HG03060 (cell line): ENCODE measurements around the gene IRF7.

Experiments
- ATAC-seq: cut with Tn5 transposase; IDR thresholded peaks from one replicate; pipeline ENCODE4 v1.9.1; 2021; ENCODE audit warnings: low read depth, moderate number of reproducible peaks; ENCODE audit not compliant: unreplicated experiment

IRF7 gene

DNA sequence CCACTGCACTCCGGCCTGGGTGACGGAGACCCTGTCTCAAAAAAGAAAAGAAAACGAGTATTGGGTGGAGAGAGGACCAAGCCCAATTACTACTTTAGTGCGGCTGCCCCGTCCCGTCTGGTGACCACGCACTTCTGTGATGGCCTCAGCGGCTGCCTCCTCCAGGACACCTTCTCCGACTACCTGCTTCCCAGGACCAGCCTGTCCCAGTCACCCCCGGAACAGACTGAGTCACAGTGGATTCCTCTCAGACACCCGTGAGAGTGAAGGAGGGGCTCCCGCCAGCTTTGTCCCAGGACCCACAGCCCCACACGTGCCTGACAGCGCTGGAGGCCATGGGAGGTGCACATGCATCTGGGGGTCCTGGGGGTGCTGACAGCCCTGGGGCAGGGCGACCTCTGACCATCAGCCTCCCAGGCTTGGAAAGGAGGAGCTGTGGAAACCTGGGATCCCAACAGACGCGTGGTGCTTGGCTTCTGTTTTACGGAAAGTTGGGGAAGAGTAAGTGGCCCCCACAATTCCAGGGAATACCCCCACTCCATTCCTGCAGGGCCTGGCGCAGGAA is 26.1 kb upstream of the IRF7 start:
- no peak for ATAC-seq

GRCh38 chr11:640021-640706 is 24.4 kb upstream of the IRF7 start:
- ATAC-seq = no peak

GRCh38 chr11:639332-639955 is 23.7 kb upstream of the IRF7 start:
- ATAC-seq = no peak

- ATAC-seq = no peak
Measured at GRCh38 chr11:638631-639331, 23.0 kb upstream of the IRF7 start.

DNA sequence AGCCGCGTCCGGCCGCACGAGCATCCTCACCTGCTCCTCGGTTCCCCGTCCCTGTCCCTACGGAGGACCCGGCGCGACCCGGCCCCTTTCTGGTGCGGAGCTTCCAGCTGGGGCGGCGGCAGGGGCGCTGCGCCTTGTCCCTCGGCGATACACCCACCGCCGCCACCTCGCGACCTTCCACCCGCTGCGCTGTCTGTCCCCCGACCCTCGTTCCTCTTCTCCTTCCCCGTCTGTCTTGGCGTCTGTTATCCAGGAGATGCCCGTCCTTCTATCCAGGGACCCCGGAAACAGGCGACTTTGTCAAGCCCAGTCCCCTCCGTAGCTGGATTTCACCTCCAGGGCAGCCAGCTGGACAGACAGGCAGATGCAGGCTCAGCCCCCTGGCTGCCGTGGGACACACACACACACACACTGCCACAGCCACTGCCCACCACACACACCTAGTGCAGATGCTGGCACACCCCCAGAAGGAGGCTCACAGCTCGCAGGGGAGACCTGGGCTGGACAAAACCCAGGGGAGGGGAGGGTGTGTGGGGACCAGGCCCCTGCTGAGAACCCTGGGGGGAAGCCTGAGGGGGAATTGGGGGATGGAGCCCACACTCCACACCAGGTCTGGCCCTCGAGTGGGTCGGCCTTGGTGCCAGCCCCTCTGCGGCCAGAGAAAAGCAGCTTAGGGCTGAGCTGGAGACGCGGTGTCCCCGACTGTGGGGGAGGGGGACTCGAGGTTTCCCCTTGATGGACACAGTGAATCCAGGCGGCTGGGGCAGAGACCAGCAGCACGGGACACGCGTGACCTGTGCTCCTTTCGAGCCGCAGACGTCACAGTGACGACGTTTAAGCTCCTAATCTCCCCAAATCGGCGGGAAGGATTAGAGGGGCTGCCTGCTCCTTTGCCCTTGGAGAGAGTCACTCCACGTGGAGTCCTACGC is 22.1 kb upstream of the IRF7 start:
- no peak for ATAC-seq

- ATAC-seq = no peak
Measured at GRCh38 chr11:637333-637592, 21.5 kb upstream of the IRF7 start.

- no peak for ATAC-seq
Measured at GRCh38 chr11:636511-637332, 21.0 kb upstream of the IRF7 start, which contains the start of gene DRD4. DRD4 (plus strand) TSS chr11:637269; CDS start chr11:637305, 36 bp downstream.

DNA sequence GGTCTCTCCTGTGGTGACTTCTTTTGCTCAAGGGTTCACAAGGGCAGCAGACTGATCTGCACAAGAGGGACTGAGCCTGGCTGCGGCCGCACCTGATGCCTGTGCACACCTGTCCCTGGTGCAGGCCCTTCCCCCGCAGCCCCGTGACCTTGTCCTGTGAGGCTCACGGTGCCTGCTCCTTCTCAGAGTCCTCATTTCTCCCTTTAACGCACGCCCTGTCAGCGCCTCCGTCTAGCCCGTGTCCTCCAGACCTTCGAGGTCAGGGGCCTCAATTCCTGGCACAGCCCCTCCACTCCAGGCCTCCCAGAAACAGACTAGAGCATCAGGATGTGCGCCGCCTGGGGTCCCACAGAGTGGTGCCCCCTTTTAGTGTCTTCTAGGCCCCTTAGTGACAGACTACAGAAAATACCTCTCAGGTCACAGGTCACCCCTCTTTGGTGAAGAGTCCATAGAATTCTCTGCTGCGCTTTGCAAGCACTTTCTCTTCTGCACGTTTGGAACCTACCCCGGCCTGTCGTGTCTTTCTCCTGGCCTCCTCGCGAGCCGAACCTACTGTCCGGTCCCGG is 20.3 kb upstream of the IRF7 start:
- ATAC-seq = no peak

- no peak for ATAC-seq
Measured at GRCh38 chr11:630871-631270, 15.1 kb upstream of the IRF7 start.

DNA sequence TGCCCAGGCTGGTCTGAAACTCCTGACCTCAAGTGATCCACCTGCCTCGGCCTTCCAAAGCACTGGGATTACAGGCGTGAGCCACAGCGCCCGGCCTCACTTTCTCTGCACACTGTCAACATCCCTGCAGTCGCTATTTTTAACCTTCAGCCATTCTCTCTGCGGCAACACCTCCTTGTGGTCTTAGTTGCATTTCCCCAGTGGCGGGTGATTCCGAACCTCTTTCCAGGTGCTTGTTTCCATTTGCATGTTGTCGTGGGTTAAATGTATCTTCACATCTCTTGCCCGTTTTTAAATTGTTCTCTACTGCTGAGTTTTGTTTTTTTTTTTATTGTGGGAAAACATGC is 13.5 kb upstream of the IRF7 start:
- no peak for ATAC-seq

DNA sequence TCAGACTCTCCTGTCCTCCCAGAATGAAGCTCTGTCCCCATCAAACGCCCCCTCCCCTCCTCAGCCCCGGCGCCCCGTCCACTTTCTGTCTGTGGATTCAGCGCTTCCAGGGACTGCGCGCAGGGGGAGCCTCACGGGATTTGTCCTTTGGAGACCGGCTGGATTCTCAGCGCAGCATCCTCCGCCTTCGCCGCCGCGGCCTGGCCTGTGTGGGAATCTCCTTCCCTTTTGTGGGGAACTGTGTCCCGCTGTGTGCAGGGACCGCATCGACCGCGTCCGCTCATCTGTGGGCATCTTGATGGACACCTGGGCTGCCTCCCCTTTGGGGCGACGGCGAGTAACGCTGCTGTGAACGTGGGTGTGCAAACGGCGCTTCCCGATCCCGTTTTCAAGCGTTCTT is 12.3 kb upstream of the IRF7 start:
- no peak for ATAC-seq

DNA sequence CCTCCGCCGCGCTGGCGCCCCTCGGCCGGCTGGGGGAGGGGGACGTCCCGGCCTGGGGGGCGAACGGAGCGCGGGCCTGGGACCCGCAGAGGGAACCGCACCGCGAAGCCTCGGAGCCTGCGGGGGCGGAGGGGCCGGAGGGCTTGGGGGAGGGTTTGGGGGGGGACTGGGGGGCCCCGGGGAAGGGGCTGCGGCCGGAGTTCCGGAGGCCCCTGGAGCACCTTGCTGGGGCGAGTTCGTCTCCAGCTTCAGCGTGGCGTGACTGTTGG is 11.5 kb upstream of the IRF7 start:
- ATAC-seq = no peak

DNA sequence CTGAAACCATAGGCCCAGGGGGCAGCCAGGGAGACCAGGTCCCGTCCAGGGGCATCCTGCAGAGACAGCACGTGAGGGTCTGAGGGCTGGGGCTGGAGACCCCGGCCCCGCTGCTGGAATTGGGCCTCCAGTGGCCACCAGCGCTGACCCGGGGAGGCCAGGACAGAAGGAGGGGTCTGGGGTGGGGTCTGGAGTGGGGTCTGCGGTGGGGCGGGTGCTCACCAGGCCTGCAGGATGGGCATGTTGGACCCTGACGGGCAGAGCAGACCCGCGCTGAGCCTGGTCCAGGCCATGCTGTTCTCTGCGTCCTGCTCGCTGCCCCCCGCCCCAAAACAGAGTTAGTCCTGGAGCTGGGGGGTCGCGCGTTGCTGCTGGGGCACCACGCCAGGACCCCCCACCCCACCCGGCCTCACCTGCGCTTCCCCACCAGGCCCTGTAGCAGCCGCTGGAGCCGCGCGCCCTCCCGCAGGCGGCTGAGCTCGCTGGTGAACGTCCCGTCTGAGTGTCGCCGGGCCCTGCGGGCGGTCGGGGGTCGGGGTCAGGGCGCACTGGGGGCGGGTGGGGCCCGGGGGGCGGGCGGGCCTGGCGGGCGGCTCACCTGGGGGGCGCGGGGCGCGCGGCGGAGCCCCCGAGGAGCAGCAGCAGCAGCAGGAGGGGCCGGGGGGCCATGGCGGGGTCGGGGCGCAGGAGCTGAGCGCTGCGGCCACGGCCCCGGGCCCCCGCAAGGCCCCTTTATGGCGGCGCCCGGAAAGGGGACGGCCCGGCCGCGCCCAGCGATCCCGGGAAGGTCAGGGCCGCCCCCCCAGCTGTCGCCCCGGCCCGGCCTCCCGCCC is 10.9 kb upstream of the IRF7 start, which contains the start of gene SCT:
TSS of gene SCT (minus strand) at position 707 of the 833 bp plus-strand sequence. CDS start at position 669, 38 bp downstream.
- ATAC-seq = no peak

DNA sequence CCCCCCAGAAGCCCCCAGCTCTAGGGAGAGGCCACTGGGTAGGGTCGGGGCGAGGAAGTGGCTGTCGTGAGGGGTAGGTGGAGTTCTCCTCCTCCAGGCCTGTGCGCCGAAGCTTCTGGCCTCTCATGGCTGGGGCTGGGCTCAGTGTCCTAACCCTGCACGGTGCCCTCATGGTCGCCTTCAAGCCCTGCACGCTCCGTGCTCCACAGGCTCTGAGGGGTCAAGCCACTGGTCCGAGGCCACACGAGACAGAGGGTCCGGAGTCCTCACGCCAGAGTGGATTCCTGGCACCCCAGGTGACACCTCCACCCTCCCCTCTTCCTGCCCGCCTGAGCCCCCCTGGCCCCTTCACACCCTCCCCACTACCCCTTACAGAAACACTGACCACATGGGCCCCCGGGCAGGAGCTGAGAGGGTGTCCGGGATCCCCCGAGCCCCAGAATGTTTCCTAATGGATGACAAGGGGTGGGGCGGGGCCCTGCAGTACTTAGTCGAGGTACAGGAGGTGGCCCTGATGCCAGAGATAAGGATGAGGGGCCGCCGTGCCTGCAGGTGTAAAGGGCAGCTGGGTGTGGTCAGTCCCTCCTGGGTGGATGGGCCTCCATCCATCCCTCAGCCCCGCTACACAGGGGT is 10.0 kb upstream of the IRF7 start:
- no peak for ATAC-seq

- no peak for ATAC-seq
Measured at GRCh38 chr11:624705-625635, 9.2 kb upstream of the IRF7 start, which contains the start of gene CDHR5. CDHR5 (minus strand) TSS chr11:624955; CDS start chr11:624902, 53 bp downstream.

GRCh38 chr11:623999-624704 is 8.4 kb upstream of the IRF7 start:
- ATAC-seq = no peak
